GM19351 (cell line): ENCODE data around the gene KRTAP9-8.
"Not testable (repeated sequence)": the region's sequence is repeated elsewhere in the genome, so short reads cannot be mapped to it uniquely, and the experiment has no call there.

Source experiments
- ATAC-seq: cut with Tn5 transposase; IDR thresholded peaks from one replicate; pipeline ENCODE4 v1.9.1; 2021; ENCODE audit warnings: mild to moderate bottlenecking, moderate library complexity; ENCODE audit not compliant: unreplicated experiment

The KRTAP9-8 gene, protein sequence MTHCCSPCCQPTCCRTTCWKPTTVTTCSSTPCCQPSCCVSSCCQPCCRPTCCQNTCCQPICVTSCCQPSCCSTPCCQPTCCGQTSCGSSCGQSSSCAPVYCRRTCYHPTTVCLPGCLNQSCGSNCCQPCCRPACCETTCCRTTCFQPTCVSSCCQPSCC

DNA sequence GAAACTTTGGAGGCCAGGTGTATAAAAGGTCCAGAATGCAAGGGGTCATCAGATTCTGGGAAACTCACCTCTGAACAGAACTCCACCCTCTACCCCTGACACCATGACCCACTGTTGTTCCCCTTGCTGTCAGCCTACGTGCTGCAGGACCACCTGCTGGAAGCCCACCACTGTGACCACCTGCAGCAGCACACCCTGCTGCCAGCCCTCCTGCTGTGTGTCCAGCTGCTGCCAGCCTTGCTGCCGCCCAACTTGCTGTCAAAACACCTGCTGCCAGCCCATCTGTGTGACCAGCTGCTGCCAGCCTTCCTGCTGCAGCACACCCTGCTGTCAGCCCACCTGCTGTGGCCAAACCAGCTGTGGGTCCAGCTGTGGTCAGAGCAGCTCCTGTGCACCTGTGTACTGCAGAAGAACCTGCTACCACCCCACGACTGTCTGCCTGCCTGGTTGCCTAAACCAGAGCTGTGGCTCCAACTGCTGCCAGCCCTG is at the start of gene KRTAP9-8:
Gene KRTAP9-8 (plus strand): TSS at position 51 of the 489 bp plus-strand sequence. CDS start 53 bp downstream, at position 104.
- not testable (repeated sequence) for ATAC-seq

DNA sequence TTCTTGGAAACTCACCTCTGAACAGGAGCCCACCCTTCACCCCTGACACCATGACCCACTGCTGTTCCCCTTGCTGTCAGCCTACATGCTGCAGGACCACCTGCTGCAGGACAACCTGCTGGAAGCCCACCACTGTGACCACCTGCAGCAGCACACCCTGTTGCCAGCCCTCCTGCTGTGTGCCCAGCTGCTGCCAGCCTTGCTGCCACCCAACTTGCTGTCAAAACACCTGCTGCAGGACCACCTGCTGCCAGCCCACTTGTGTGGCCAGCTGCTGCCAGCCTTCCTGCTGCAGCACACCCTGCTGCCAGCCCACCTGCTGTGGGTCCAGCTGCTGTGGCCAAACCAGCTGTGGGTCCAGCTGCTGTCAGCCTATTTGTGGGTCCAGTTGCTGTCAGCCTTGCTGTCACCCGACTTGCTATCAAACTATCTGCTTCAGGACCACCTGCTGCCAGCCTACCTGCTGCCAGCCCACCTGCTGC is 47.9 kb upstream of the KRTAP9-8 start, which contains the start of gene KRTAP9-1:
Gene KRTAP9-1 (plus strand): TSS at position 51 of the 482 bp plus-strand sequence. CDS start 0 bp downstream, at position 51.
- ATAC-seq: not testable (repeated sequence)

DNA sequence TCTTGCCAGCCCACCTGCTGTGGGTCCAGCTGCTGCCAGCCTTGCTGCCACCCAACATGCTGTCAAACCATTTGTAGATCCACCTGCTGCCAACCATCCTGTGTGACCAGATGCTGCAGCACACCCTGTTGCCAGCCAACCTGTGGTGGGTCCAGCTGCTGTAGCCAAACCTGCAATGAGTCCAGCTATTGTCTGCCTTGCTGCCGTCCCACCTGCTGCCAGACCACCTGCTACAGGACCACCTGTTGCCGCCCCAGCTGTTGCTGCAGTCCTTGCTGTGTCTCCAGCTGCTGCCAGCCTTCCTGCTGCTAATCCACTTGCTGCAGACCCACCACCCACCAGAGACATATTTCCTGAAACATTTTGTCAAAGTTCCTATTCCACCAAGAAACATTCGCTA is 47.5 kb upstream of the KRTAP9-8 start:
- ATAC-seq: no peak

DNA sequence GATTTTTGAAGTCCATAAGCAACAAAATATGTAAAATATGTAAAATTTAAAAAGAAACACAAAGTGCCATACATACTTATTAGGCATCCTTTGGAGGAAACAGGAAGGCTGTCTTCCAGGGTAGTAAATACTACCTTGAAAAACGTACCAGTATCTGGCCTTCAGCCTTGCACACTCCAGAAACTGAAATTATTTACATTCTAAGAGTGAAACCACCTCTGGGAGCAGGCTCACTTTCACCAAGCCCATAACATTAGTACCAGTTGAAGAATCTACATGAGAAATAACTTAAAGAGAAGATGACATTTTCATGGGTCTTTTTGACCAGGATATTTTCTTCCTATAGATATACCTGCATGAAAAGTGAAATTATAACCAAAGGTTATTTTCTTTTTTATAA is 41.7 kb upstream of the KRTAP9-8 start:
- ATAC-seq: no peak

DNA sequence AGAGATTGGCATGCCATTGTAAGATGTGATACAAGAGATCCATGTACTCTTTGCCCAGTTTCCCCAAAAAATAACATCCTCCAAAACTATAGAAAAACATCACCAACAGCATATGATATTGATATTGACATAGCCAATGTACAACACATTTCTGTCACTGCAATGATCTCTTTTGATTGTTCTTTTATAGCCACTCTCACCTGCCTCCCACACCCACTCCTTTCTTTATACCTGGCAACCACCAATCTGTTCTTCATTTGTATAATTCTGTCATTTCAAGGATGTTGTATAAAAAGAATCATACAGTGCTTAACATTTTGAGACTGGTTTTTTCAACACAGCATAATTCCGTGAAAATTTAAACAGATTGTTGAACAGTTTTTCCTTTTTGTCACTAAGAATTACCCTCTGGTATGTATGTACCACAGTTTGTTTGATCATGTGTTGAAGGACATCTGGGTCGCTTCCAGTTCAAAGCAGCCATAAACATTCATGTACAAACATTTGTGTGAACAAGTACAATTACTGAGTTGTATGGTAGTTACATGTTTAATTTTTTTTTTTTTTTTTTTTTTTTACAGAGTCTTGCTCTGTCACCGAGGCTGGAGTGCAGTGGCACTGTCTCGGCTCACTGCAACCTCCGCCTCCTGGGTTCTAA is 38.2 kb upstream of the KRTAP9-8 start:
- no peak for ATAC-seq

DNA sequence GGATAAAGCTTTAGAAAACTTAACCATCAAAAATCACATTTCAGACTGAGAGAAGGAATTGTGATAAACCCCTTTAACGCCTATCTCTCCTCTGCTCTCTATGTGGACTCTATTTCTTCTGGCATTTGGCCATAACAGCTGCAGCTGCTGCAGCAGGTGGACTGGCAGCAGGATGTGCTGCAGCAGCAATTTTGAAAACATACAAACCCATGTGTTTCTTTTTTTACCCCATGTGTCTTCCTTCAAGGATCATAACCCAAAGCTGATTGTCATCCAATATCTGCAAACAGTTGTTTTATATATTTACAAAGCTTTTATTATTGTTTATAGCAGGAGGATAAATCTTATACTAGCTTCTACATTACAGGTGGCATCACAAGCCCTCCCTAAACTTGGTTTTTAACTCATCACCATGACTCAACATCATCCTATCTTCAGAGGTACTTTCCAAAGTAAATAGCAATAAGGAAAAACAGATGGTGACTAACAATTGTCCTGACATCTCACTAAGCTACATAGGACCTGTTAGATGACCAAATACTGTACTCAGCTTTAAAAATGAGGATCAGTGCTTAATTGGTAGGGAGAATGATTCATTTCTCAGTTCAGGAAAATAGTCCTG is 25.8 kb upstream of the KRTAP9-8 start:
- no peak for ATAC-seq

DNA sequence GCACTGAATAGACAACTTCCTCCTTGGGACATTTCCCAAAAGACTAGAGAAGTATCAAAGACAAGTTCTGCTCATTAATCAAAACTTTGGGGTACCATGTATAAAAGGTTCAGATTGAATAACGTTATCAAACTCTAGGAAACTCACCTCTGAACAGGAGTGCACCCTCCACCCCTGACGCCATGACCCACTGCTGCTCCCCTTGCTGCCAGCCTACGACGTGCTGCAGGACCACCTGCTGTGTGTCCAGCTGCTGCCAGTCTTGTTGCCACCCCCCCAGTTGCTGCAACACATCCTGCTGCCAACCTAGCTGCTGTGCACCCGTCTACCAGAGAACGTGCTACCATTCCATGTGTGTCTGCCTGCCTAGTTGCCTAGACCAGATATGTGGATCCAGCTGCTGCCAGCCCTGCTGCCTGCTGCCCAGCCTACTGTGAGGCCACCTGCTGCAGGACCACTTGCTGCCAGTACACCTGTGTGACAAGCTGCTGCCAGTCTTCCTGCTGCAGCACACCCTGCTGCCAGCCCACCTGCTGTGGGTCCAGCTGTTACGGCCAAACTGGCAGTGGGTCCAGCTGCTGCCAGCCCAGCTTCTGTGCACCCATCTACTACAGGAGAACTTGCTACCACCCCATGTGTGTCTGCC is 25.2 kb upstream of the KRTAP9-8 start:
- ATAC-seq: no peak

DNA sequence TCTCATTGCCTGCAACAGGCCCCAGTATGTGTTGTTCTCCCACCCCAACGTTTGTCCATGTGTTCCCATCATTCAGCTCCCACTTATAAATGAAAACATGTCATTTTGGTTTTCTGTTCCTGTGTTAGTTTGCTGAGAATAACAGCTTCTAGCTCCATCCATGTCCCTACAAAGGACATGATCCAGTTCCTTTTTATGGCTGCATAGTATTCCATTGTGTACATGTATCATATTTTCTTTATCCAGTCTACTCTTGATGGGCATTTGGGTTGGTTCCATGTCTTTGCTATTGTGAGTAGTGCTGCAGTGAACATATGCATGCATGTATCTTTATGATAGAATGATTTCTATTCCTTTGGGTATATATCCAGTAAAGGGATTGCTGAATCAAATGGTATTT is 22.1 kb upstream of the KRTAP9-8 start:
- no peak for ATAC-seq

DNA sequence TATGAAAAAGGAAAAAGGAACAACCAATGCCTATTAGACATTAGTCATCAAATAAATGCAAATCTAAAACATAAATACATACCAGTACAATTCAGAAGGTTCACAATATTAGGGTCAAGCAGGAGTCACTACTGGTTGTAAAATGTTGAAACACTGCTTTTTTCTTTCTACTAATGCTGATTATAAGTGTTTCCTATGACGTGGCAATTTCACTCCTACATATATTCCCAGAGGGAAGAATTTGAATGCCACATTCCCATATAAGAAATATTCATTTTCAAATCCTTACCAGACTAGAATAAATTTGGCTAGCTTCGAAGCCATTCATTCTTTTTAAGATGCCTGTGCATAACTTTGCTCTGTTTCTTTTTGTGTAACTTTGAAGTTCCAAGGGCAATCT is 14.0 kb upstream of the KRTAP9-8 start:
- ATAC-seq: no peak

DNA sequence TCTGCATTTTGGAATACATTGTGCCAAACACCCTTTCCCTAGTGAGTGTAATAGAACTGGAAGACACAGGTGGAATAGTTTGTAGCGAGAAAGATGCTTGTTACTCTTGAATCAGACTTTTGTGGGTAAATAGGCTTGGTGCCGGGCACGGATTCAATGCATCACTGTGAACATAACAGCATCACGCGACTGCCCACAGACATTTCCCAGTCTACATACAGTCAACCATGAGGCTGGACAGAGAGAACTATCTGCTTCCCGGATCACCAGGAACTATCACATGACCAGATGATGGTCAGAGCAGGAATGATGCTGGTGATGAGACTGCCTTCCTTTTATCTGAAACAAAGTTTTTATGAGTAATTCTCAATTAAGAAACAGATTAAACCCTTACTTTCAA is 11.7 kb upstream of the KRTAP9-8 start:
- ATAC-seq: no peak

DNA sequence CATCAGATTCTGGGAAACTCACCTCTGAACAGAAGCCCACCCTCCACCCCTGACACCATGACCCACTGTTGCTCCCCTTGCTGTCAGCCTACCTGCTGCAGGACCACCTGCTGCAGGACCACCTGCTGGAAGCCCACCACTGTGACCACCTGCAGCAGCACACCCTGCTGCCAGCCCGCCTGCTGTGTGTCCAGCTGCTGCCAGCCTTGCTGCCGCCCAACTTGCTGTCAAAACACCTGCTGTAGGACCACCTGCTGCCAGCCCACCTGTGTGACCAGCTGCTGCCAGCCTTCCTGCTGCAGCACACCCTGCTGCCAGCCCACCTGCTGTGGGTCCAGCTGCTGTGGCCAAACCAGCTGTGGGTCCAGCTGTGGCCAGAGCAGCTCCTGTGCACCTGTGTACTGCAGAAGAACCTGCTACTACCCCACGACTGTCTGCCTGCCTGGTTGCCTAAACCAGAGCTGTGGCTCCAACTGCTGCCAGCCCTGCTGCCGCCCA is 11.2 kb upstream of the KRTAP9-8 start, which contains the start of gene KRTAP9-2:
Gene KRTAP9-2 (plus strand): TSS at position 51 of the 498 bp plus-strand sequence. CDS start 7 bp downstream, at position 58.
- not testable (repeated sequence) for ATAC-seq

DNA sequence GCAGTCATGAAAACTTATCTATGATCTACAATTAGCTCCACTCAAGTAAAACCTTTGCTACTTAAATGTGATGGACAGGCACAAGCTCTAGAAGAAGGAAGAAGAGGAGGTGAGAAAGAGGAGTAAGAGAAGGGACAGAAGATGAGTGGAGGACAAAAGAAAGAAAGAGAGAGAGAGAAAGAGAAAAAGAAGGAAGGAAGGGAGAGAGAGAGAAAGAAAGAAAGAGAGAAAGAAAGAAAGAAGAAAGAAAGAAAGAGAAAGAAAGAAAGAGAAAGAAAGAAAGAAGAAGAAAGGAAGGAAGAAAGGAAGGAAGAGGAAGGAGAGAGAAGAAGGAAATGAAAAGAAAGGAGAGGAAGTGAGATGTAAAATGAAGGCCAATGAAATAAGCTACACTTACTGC is 7.7 kb upstream of the KRTAP9-8 start:
- ATAC-seq: no peak

DNA sequence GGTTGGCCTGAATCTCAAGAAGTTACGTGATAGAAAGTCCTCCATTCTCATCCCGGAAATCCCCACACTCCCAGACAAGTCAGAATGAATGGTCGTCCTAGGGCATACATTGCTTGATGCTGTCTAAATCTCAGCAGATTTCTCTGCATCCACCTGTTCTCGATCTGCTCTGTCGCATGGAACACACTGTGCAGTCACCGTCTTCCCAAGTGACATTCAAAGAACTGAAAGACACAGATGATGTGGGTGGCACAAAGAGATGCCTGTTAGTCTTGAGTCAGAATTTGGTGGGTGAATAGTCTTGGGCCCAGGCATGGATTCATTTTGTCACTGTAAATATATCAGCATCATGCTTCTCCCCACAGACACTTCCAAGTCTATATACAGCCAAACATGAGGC is 6.1 kb upstream of the KRTAP9-8 start:
- ATAC-seq: no peak

DNA sequence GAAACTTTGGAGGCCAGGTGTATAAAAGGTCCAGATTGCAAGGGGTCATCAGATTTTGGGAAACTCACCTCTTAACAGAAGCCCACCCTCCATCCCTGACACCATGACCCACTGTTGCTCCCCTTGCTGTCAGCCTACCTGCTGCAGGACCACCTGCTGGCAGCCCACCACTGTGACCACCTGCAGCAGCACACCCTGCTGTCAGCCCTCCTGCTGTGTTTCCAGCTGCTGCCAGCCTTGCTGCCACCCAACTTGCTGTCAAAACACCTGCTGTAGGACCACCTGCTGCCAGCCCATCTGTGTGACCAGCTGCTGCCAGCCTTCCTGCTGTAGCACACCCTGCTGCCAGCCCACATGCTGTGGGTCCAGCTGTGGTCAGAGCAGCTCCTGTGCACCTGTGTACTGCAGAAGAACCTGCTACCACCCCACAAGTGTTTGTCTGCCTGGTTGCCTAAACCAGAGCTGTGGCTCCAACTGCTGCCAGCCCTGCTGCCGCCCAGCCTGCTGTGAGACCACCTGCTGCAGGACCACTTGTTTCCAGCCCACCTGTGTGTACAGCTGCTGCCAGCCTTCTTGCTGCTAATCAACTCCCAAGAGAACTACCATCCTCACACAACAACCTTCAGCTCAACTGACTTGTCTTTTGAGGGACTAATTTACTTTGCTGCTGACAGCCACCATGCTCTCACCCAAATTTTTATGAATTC is 5.2 kb upstream of the KRTAP9-8 start, which contains the start of gene KRTAP9-3:
Gene KRTAP9-3 (plus strand): TSS at position 51 of the 707 bp plus-strand sequence. CDS start 53 bp downstream, at position 104.
- ATAC-seq: not testable (repeated sequence)

DNA sequence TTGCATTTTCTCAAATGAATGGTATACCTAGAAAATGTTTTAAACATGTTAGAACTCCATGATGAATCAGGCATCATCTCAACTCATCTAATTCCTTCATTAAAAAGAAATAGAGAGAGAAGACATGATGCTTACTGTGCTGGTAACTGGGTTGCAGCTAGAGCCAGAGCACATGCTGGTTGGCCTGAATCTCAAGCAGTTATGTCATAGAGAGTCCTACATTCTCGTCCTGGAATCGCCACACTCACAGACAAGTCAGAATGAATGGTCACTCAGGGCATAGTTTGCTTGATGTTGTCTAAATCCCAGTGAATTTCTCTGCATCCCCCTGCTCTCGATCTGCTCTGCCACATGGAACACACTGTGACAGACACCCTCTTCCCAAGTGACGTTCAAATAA is 683 bp upstream of the KRTAP9-8 start:
- not testable (repeated sequence) for ATAC-seq

DNA sequence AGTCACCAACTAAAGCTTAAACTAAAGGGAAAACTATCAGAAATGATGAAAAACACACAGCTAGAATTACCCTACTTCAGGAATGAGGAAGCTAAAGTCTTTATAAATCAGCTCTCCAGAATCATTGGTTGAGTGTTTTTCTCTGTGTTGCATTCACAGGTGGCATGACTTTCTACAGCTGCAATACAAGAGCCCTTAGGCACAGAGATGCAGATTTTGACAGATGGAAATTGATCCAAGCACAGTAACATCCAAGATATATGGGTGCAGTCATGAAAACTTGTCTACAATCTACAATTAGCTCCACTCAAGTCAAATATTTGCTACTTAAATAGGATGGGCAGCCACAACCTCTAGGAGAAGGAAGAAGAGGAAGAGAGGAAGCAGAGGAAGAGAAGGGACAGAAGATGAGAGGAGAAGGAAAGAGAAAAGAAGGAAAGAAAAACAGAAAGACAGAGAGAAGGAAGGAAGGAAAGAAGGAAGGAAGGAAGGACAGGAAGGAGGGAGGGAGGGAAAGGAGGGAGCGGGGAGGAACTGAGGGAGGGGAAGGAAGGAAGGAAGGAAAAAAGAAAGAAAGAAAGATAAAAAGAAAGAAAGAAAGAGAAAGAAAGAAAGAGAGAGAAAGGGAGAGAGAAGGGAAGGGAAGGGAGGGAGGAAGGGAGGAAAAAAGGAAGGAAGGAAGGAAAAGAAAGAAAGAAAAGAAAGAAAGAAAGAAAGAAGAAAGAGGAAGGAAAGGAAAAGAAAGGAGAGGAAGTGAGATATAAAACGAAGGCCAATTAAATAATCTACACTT is 9.4 kb downstream of the KRTAP9-8 start:
- ATAC-seq: not testable (repeated sequence)

DNA sequence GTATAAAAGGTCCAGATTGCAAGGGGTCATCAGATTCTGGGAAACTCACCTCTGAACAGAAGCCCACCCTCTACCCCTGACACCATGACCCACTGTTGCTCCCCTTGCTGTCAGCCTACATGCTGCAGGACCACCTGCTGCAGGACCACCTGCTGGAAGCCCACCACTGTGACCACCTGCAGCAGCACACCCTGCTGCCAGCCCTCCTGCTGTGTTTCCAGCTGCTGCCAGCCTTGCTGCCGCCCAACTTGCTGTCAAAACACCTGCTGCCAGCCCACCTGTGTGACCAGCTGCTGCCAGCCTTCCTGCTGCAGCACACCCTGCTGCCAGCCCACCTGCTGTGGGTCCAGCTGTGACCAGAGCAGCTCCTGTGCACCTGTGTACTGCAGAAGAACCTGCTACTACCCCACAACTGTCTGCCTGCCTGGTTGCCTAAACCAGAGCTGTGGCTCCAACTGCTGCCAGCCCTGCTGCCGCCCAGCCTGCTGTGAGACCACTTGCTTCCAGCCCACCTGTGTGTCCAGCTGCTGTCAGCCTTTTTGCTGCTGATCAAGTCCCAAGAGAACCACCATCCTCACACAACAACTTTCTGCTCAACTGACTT is 11.9 kb downstream of the KRTAP9-8 start, which contains the start of gene KRTAP9-4:
Gene KRTAP9-4 (plus strand): TSS at position 51 of the 604 bp plus-strand sequence. CDS start 34 bp downstream, at position 85.
- ATAC-seq: not testable (repeated sequence)

DNA sequence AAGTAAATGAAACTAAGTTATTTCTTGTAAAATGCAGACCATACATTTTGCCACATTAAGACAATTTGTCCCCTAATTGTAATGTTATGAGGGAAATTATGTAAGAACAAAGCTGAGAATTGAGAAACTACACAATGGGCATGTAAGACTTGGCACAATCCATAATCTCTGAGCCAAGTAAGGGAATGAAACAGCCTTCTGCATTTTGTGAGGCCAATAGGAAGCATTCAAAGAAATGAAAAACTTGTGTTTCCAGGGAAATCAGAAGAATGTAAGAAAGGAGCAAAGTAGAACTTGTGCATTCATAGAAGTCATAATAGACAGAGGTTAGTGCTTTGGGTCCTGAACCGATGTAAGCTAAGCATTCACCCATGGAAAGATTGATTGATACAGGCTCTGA is 13.5 kb downstream of the KRTAP9-8 start:
- ATAC-seq: no peak

DNA sequence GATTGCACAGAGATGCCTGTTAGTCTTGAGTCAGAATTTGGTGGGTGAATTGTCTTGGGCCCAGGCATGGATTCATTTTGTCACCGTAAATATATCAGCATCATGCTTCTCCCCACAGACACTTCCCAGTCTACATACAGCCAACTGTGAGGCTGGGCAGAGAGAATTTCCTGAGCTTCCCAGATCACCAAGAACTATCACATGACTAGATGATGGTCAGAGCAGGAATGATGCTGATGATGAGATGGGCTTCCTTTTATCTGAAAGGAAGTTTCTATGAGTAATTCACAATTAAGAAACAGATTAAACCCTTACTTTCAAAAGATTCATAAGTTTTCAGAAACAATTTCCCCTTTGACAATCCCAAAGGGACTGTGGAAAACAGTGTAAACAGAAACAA is 17.1 kb downstream of the KRTAP9-8 start:
- no peak for ATAC-seq
